ENCODE data around the gene MYH11. TPM values are rescaled to one million over a fixed set of nuclear protein-coding genes. Genes with fewer than 3 reads are reported as not detected.

MYH11 gene
- total and polyA plus RNA-seq, 2 of the 13 experiments (the other 11 are each of a cell fraction or from before 2014, with no cell fraction given), result not detected

DNA sequence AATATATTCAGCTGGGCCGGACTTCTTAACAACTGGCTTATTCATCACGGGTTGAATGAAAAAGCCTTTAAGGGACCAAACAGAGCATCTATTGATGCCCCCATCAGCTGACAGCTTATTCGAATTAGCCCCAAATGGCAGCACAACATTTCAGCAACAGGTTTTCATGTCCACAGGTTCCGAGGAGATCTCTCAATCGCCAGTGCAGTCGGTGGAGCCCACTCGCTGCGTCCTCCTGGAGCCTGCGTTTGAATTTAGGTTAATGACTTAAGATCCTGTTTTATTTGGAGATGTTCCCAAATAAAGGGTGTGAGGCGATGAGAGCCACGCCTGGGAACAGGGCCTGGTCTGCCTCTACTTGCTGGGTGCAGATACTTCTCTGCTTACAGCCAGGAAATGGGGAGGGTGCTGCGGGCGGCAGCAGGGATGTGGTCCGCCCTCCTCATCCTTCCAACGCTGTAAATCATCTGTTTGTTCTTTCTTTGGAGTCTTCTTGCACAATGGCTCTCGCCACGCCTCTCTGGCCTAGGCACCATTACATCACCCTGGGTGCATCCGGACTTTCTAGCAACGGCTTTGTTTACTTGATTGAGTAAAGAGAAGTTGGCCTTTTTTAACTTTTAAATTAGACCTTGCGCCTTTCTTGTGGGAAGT lies 184.2 kb downstream of the MYH11 start (continued):
- TF ChIP-seq, protein P1, sequence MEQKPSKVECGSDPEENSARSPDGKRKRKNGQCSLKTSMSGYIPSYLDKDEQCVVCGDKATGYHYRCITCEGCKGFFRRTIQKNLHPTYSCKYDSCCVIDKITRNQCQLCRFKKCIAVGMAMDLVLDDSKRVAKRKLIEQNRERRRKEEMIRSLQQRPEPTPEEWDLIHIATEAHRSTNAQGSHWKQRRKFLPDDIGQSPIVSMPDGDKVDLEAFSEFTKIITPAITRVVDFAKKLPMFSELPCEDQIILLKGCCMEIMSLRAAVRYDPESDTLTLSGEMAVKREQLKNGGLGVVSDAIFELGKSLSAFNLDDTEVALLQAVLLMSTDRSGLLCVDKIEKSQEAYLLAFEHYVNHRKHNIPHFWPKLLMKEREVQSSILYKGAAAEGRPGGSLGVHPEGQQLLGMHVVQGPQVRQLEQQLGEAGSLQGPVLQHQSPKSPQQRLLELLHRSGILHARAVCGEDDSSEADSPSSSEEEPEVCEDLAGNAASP (CRISPR knock-in tag; IDR thresholded peaks at IDR 0.05; ENCODE audit: borderline replicate concordance), result peak; percentile 97
- no peak for TF ChIP-seq ZMYM2 (CRISPR knock-in tag; IDR thresholded peaks at IDR 0.05)
- TF ChIP-seq ZNF709 (CRISPR knock-in tag; IDR thresholded peaks at IDR 0.05), result peak; percentile 96
- TF ChIP-seq SRSF4 (IDR thresholded peaks at IDR 0.05; ENCODE audit: low read depth, low read length, poor library complexity, severe bottlenecking), result no peak
- peak; percentile 92 for TF ChIP-seq SOX13 (IDR thresholded peaks at IDR 0.05)
- peak in 1 of 2 experiments; percentile 99; a peak in 2 of 4 replicates for TF ChIP-seq SOX13 (CRISPR knock-in tag; conservative IDR thresholded peaks at IDR 0.05 in 1 of 2, IDR thresholded peaks at IDR 0.05 in 1 of 2)
- no peak for TF ChIP-seq ZNF570 (CRISPR knock-in tag; IDR thresholded peaks at IDR 0.05; ENCODE audit: borderline replicate concordance)
- no peak for TF ChIP-seq PCBP2 (optimal IDR thresholded peaks at IDR 0.05; ENCODE audit: low read depth, low read length, poor library complexity, severe bottlenecking)
- TF ChIP-seq NFYC (CRISPR knock-in tag; IDR thresholded peaks at IDR 0.05), result peak; percentile 61; the same call in 1 of the 2 replicates
- peak; percentile 47; the same call in 1 of the 2 replicates for TF ChIP-seq SRY (CRISPR knock-in tag; IDR thresholded peaks at IDR 0.05)
- TF ChIP-seq MTF1 (CRISPR knock-in tag; IDR thresholded peaks at IDR 0.05), result no peak
- peak; percentile 75 for TF ChIP-seq BORCS8-MEF2B (CRISPR knock-in tag; IDR thresholded peaks at IDR 0.05)
- TF ChIP-seq KAT7 (CRISPR knock-in tag; IDR thresholded peaks at IDR 0.05; ENCODE audit: borderline replicate concordance), result no peak; the same call in 1 of the 2 replicates
- TF ChIP-seq AGO1 (IDR thresholded peaks at IDR 0.05; ENCODE audit: low read depth, low read length, poor library complexity, severe bottlenecking), result no peak
- TF ChIP-seq CREB1 (IDR thresholded peaks at IDR 0.05), result peak; percentile 64; the same call in 1 of the 2 replicates
- TF ChIP-seq CREB1 (CRISPR knock-in tag; IDR thresholded peaks at IDR 0.05), result peak; percentile 87; the same call in 1 of the 2 replicates
- TF ChIP-seq, protein P2, sequence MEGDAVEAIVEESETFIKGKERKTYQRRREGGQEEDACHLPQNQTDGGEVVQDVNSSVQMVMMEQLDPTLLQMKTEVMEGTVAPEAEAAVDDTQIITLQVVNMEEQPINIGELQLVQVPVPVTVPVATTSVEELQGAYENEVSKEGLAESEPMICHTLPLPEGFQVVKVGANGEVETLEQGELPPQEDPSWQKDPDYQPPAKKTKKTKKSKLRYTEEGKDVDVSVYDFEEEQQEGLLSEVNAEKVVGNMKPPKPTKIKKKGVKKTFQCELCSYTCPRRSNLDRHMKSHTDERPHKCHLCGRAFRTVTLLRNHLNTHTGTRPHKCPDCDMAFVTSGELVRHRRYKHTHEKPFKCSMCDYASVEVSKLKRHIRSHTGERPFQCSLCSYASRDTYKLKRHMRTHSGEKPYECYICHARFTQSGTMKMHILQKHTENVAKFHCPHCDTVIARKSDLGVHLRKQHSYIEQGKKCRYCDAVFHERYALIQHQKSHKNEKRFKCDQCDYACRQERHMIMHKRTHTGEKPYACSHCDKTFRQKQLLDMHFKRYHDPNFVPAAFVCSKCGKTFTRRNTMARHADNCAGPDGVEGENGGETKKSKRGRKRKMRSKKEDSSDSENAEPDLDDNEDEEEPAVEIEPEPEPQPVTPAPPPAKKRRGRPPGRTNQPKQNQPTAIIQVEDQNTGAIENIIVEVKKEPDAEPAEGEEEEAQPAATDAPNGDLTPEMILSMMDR (CRISPR knock-in tag; IDR thresholded peaks at IDR 0.05), result peak; percentile 44; the same call in 1 of the 2 replicates
- TF ChIP-seq, protein P3, sequence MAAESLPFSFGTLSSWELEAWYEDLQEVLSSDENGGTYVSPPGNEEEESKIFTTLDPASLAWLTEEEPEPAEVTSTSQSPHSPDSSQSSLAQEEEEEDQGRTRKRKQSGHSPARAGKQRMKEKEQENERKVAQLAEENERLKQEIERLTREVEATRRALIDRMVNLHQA (CRISPR knock-in tag; IDR thresholded peaks at IDR 0.05), result peak; percentile 50; the same call in 1 of the 2 replicates
- TF ChIP-seq ZNF672 (CRISPR knock-in tag; IDR thresholded peaks at IDR 0.05), result no peak
- peak; percentile 100 for TF ChIP-seq ZNF614 (CRISPR knock-in tag; IDR thresholded peaks at IDR 0.05; ENCODE audit: borderline replicate concordance)
- TF ChIP-seq, protein P4, sequence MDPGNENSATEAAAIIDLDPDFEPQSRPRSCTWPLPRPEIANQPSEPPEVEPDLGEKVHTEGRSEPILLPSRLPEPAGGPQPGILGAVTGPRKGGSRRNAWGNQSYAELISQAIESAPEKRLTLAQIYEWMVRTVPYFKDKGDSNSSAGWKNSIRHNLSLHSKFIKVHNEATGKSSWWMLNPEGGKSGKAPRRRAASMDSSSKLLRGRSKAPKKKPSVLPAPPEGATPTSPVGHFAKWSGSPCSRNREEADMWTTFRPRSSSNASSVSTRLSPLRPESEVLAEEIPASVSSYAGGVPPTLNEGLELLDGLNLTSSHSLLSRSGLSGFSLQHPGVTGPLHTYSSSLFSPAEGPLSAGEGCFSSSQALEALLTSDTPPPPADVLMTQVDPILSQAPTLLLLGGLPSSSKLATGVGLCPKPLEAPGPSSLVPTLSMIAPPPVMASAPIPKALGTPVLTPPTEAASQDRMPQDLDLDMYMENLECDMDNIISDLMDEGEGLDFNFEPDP (CRISPR knock-in tag; conservative IDR thresholded peaks at IDR 0.05), result no peak
- peak; percentile 87; the same call in 1 of the 2 replicates for TF ChIP-seq ZNF446 (CRISPR knock-in tag; IDR thresholded peaks at IDR 0.05)
- no peak for TF ChIP-seq GTF2F1 (IDR thresholded peaks at IDR 0.05; ENCODE audit: low read length)
- TF ChIP-seq ZNF367 (CRISPR knock-in tag; IDR thresholded peaks at IDR 0.05; ENCODE audit: borderline replicate concordance), result 0 out of 2 replicates have a peak, but pooled peaks have one; percentile 24
- peak; percentile 99; the same call in 1 of the 2 replicates for TF ChIP-seq ZNF788 (CRISPR knock-in tag; IDR thresholded peaks at IDR 0.05; ENCODE audit: borderline replicate concordance)

All from HepG2 (cell line).